ENCODE results near the gene RGS21.

The RGS21 gene

DNA sequence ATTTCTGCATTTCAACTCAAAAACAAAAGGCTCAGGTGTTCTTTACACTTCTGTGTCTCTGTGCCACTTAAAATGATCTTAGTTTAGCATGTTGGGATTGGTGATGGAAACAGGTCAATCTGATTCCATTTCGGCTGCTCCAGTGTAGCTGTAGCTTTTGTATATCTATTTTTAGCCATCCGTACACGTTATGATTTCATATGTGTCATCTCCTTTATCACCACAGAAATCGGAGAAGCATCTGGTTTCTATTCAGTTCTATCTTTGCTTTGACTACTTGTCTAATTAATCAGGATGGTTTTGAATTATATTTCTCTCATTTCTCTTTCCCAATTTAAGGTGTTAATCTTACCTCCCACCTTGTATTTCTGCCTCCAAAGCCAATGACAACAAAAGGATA lies 41.1 kb downstream of the RGS21 start:
- no peak overlapping the region for H3K4me3 ChIP-seq (ENCODE audit: low read length)
- TF ChIP-seq ZNF274 (IDR thresholded peaks at IDR 0.05; ENCODE audit: low read depth, low read length) = no peak

DNA sequence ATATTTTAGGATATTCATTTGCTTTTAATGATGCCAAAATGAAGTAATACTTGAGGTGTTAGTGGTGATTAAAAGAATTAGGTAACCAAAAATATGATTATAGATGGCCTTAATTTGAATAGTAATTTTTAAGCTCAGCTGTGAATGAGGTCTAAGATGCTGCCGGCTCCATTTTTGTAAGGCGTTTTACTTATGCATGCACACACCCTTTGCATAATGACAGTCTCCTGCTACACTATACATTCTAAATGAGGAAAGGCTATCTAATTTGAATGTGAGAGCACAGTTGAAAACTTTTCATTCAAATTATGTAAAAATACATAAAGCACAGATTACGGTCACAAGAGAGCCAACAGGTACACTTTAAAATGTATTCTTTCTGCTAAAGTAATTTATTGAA lies 41.6 kb downstream of the RGS21 start:
- no peak overlapping the region for H3K4me3 ChIP-seq (ENCODE audit: low read length)
- no peak for TF ChIP-seq ZNF274 (IDR thresholded peaks at IDR 0.05; ENCODE audit: low read depth, low read length)

DNA sequence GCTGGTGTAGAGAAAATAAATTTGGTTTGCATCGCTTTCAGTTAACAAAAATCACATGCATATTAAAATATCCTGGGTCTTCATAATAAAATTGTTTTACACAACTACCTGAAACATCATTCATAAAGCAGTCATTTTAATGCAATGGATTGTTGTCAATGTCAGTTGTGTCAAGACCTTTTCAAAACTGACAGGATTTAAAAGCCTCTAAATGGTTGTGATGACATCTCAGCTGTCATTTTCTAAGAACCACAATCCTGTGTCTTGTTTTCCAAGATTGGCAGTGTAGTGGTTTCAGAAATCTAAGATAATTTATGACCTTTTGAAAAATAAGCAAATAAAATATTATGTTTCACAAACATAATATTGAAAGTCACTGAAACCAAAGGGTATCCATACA lies 42.0 kb downstream of the RGS21 start:
- TF ChIP-seq ZNF274 (IDR thresholded peaks at IDR 0.05; ENCODE audit: low read depth, low read length) = no peak
- H3K4me3 ChIP-seq (ENCODE audit: low read length) = no peak overlapping the region

DNA sequence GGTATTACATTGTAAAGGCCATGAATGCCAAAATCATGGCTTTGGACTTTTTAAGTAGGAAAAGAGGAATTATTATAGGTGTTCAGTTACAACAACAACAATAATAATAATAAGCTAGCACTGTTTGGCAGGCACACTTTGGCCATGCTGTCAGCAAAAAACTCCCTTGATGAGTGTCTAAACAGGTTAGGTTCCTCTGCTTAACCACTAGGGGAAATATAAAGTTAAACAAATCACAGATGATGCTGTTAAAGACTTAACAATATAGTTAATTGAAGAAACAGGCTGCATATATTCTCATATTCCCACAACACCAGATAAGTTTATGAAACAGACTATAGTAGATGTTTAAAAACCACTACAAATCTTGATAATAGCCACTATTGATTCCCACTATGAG lies 46.4 kb downstream of the RGS21 start:
- TF ChIP-seq ZNF274 (IDR thresholded peaks at IDR 0.05; ENCODE audit: low read depth, low read length) = no peak
- no peak overlapping the region for H3K4me3 ChIP-seq (ENCODE audit: low read length)

DNA sequence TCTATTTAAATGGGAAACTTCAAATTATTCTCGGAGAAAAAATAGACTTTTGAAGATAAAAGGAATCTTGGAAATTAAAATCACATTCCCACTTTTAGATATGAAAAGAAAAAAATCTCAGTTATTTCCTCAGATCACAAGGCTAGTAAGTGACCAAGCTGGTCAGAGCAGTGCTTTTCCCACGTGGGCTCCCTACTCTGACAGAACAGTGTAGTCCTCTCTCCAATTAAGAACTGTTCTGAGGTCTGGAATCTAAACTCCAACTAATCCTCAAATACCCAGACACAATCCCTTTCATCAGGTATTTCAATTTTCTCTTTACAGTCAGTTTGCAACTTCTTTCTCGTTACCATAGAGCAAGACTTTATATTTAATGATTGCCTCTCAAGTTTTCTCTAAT lies 50.6 kb downstream of the RGS21 start:
- TF ChIP-seq ZNF274 (IDR thresholded peaks at IDR 0.05; ENCODE audit: low read depth, low read length) = no peak
- no peak overlapping the region for H3K4me3 ChIP-seq (ENCODE audit: low read length)

DNA sequence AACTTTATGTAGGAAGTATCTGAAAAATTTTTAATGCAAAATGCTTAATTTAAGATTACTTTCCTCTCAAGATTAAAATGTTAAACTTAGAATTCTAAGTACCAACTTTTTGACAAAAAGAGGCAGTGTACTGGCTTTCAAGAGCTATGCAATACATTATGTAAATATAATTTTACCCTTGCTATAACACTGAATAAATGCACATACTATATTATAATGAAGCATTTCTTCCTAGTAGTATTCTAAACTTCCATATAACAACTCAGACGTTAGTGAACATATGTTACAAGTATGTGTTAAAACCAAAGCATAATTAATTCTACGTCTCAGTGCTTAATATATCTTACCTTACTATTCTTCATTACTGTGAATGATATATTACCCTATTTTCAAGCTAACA lies 58.5 kb downstream of the RGS21 start:
- no peak overlapping the region for H3K4me3 ChIP-seq (ENCODE audit: low read length)
- no peak for TF ChIP-seq ZNF274 (IDR thresholded peaks at IDR 0.05; ENCODE audit: low read depth, low read length)

DNA sequence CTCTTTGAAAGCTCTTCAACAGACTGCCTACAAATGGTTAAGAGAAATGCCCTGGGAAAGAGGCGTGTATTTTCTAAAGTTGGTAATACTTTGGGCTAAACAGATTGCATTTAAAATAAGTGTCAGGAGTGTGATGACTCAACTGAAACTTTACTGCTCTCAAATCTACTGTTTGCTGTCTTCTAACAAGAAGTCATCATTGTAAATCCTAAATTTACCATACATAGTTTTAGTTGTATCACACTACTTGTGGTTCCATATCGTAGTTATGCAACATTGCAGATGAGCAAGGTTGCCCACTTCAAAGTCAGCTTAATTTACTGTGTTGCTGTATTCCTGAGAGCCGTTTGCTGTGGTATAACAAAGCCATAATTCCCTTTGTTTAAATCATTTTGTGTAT lies 59.6 kb downstream of the RGS21 start:
- no peak for TF ChIP-seq ZNF274 (IDR thresholded peaks at IDR 0.05; ENCODE audit: low read depth, low read length)
- no peak overlapping the region for H3K4me3 ChIP-seq (ENCODE audit: low read length)

DNA sequence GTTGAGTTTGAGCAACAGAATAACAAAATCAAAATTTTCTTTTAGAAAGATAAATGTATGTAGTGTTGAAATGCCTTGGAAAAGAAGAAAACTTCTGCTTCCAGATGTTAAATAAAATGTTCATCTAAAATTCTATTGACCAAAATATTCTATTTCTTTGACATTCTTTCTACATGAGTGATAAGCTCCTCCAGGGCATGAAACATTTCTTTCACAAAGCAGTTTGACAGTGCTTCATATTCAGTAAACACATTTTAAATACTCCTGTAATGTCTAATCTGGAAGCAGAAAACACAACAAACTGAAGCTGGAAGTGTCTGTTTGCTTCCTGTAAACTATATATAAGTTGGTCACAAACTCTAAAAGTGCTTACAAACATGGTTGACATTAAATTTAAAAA lies 61.5 kb downstream of the RGS21 start:
- TF ChIP-seq ZNF274 (IDR thresholded peaks at IDR 0.05; ENCODE audit: low read depth, low read length) = no peak
- H3K4me3 ChIP-seq (ENCODE audit: low read length) = no peak overlapping the region

DNA sequence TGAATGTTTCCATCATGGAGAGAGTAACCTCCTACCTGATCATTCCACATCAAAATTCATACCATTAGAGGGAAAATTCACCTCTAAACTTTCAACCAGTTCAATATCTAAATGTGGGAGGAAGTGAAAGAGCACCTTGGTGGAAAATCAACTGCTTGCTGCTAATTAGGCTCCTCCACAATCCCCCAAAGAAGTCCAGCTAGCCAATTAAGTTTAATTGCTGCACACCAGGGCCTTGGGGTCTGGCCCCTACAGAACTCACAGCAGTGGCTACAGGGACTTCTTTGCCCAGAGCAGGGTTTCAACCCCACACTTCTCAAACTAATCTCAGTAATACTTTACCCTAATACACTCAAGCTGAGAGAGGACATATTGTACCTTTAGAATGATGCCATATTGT lies 62.1 kb downstream of the RGS21 start:
- no peak for TF ChIP-seq ZNF274 (IDR thresholded peaks at IDR 0.05; ENCODE audit: low read depth, low read length)
- no peak overlapping the region for H3K4me3 ChIP-seq (ENCODE audit: low read length)

DNA sequence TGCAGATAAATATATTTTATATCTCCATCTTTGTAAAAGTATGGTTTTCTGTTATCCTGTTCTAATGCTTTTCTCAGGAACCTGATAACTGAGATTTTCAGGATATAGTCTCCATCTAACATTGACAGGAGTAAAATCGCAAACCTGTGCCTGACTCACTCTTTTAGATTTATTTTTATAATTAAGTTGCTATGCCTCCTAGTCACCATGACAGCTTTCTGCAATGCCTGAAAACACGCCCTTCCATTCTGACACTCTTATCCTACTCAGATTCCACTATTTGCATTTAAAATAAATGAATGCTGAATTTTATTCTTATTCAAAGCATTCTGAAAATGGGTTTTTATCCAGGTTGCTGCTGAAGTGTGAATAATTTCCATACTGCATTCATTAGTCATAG lies 62.8 kb downstream of the RGS21 start:
- no peak overlapping the region for H3K4me3 ChIP-seq (ENCODE audit: low read length)
- TF ChIP-seq ZNF274 (IDR thresholded peaks at IDR 0.05; ENCODE audit: low read depth, low read length) = no peak

DNA sequence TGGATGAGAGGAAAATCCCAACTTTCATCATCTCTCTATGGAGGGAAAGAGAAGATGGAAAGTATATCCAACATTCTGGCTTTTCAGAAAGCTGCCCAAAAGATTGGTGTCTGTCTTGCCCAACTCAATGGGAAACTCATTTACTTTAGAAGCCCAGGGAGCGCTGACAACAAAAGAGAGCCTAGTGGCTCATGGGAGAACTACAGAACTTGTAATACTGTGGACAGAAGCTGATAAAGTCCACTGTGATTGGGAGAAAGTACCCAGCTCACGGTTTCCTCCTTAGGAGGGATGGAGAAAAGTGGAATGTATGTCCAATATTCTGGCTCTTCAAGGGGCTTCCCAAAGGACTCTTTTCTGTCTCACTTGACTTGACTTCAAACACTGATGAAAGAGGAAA lies 66.0 kb downstream of the RGS21 start:
- TF ChIP-seq ZNF274 (IDR thresholded peaks at IDR 0.05; ENCODE audit: low read depth, low read length) = no peak
- H3K4me3 ChIP-seq (ENCODE audit: low read length) = no peak overlapping the region

DNA sequence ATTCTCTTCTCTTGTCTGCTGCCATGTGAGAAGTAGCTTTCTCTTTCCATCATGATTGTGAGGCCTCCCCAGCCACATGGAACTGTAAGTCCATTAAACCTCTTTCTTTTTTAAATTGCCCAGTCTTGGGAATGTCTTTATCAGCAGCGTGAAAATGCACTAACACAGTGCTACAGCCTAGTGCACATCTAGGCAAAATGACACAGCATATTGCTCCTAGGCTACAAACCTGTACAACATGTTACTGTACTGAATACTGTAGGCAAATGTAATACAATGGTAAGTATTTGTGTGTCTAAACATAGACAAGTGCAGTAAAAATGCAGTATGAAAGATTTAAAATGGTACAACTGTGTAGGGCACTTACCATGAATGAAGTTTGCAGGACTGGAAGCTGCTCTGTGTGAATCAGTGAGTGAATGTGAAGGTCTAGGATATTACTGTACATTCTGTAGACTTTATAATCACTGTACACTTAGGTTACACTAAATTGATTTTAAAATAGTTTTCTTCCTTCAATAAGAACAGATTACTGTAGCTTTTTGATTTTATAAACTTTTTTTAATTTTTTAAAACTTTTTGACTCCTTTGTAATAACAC lies 69.4 kb downstream of the RGS21 start:
- TF ChIP-seq ZNF274 (IDR thresholded peaks at IDR 0.05; ENCODE audit: low read depth, low read length) = no peak
- no peak overlapping the region for H3K4me3 ChIP-seq (ENCODE audit: low read length)

DNA sequence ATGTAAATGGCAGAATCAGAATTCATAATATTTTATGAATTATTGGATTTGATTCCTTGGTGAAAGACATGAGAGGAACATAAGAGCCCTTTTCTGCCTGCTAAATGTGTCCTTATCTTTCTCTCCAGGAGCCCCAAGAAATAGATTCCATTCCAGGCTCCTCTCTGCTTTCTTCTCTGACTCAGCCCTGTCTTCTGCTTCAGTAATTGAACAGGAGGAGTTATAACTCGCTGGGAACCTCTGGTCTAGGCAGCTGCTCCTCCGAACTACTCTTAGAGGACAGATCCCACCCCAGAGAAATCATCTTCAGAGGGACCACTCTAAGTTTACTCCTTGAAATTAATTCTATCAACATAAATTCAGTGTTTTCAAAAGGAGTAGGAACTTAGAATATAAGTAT lies 78.4 kb downstream of the RGS21 start:
- TF ChIP-seq ZNF274 (IDR thresholded peaks at IDR 0.05; ENCODE audit: low read depth, low read length) = no peak
- H3K4me3 ChIP-seq (ENCODE audit: low read length) = no peak overlapping the region

DNA sequence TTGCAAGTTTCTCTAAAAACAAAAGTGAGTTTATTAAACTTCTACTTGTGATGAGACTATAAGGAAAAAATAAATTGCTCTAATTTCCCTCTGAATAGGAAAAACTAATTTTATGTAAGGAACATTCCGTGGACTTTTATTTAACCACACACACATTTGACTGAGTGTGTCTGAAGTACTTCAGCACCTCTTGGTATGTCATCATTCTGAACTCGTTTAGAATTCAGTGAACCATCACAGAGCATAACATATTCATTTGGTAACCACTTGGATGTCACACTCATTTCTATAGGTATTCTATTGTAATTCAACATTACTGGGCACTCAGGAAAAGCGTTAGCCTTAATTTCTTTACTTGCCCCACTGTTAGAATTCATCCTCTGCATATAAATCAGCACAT lies 79.1 kb downstream of the RGS21 start:
- no peak for TF ChIP-seq ZNF274 (IDR thresholded peaks at IDR 0.05; ENCODE audit: low read depth, low read length)

DNA sequence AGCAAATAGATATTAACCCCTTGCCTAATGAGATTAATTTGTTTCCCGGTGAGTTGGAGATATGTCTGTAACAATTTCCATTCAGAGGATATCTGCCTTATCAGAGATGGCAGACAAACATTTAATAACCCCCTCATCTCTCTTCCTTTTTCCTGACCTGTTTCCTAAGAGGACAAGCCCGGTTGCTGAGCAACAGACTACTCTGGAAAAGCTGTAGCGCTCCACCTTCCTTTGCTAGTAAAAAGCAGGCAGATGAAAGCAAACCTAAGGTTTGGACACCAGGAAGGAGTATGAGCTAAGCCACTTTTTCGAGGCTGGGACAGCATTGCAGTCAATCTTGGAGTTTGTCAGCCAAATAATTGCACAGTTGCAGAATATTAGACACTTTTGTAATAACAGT lies 82.4 kb downstream of the RGS21 start:
- H3K4me3 ChIP-seq (ENCODE audit: low read length) = no peak overlapping the region

More for the DNA sequence above, 79.1 kb downstream of the RGS21 start:
- H3K4me3 ChIP-seq (ENCODE audit: low read length) = no peak overlapping the region

DNA sequence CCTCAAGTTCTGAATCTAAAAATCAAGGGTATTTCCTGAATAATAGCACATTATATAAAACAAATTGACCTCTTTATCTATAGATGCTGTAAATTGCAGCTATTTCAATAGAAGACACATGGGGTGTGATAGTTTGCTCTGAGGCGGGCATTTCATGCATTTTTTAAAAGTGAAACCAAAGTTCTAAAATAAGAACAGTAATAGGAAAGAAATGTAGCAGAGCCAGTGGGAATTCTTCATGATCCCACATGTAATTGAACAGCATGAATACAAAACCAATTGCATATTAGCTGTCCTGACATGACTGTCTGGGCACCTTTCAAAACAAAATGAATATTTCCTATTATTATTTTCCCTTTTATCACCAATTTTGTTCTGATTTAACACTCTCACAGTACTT lies 85.0 kb downstream of the RGS21 start:
- TF ChIP-seq ZNF274 (IDR thresholded peaks at IDR 0.05; ENCODE audit: low read depth, low read length) = no peak
- no peak overlapping the region for H3K4me3 ChIP-seq (ENCODE audit: low read length)

More for the DNA sequence above, 82.4 kb downstream of the RGS21 start:
- TF ChIP-seq ZNF274 (IDR thresholded peaks at IDR 0.05; ENCODE audit: low read depth, low read length) = no peak
